Measurements from ENCODE around the gene DIO2. TPM values are rescaled to one million over a fixed set of nuclear protein-coding genes. Genes with fewer than 3 reads are reported as not detected.

The DIO2 gene
- total RNA-seq, result 0.34 and 0.45 TPM in 2 replicates

DNA sequence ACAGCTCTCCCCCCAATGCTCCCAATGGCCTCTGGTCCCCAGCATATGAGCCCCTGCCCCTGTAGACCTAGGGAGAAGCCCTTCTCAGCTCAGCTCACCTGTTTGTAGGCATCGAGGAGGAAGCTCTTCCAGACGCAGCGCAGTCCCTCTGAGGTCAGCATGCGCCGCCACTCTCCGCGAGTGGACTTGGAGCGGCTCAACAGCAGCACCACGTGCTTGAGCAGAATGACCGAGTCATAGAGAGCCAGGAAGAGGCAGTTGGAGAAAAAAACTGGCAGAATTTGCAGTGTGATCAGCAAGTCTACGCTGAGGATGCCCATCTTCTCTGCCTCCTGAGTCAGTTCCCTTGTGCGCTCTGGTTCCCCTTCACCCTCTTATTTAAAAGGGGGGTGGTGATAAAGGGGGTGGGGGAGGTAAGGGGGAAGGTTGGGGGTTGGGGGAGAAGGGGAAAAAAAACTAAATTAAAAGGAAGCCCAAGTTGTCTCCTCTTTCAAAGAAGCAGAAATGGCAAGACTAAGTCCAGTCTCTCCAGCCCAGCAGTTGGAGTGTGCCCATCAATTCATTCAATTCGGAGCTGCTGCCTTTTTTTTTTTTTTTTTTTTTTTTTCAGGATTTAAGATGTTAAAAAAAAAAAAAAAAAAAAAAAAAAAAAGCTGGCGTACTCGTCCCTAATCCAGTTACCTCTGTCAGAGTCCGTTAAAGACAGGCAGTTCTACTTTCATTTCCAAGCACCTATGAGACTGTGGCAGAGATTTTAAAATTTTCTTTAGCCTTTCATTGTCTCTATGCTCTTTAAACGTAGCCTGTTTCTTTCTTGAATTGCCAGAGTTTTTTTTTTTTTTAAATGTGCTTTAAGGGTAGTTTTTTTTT lies at the start of gene DIO2:
DIO2 (minus strand) TSS at position 352 of the 870 bp plus-strand sequence; CDS start at position 320, 32 bp downstream.

Measured in bronchus fibroblast of lung (primary cell).